ENCODE measurements around the gene GSX2. TPM values are rescaled to one million over a fixed set of nuclear protein-coding genes. Genes with fewer than 3 reads are reported as not detected.

The GSX2 gene
- total and polyA plus RNA-seq, 2 of the 13 experiments (the other 11 are each of a cell fraction or from before 2014, with no cell fraction given): not detected

- TF ChIP-seq HMG20A (CRISPR knock-in tag; IDR thresholded peaks at IDR 0.05; ENCODE audit: borderline replicate concordance) (no peak), ATAD3A (CRISPR knock-in tag; IDR thresholded peaks at IDR 0.05) (no peak), ZNF777 (CRISPR knock-in tag; IDR thresholded peaks at IDR 0.05) (no peak), ATF7 (IDR thresholded peaks at IDR 0.05) (no peak), ATF7 (CRISPR knock-in tag; IDR thresholded peaks at IDR 0.05) (no peak)
These were observed 7.3 kb upstream of the GSX2 start (continued) for GRCh38 chr4:54092405-54093323.

- ChIA-PET CTCF (ENCODE audit: low intra/inter-chr PET ratio, low total read pairs) (no interaction called here), POLR2A (no interaction called here)
- no peaks in the 10 kb centered on the region for H3K9me3 ChIP-seq (ENCODE audit: low read length)
- no peak for FAIRE-seq
- no peak for DNase-seq (ENCODE audit: low spot score)
- H3K4me2 ChIP-seq (ENCODE audit: low read depth, low read length): no peak overlapping the region
- ATAC-seq: no peak
- H4K20me1 ChIP-seq (ENCODE audit: insufficient read depth, low read length): no peaks in the 10 kb centered on the region
- BruUV-seq (replicated peaks): no TSS peak
- H3K27ac ChIP-seq (ENCODE audit: extremely low read length, insufficient read depth, low read length): no peak overlapping the region
- no peak overlapping the region for H3K9ac ChIP-seq (ENCODE audit: insufficient read depth, low read depth, low read length)
- H3K79me2 ChIP-seq (ENCODE audit: insufficient read depth, low read length): no peaks in the 10 kb centered on the region
- H3K4me3 ChIP-seq (replicated peaks in 1 of 3; ENCODE audit: insufficient read depth in 1 of 3, low read depth in 2 of 3, low read length in 3 of 3): no peak overlapping the region
- in situ Hi-C loops (cut with HindIII; ENCODE audit: extremely low pct_ligation_motif_present, low pct_unique_long_range_greater_than_20kb): no loop called here
- H3K27me3 ChIP-seq (ENCODE audit: control insufficient read depth in 1 of 2, insufficient read depth in 2 of 2, low read length in 2 of 2): peaks cover 4 to 57% of the 10 kb centered on the region in 2 experiments; a peak in 3 of 5 replicates
- peaks cover 32% of the 10 kb centered on the region for H3K4me1 ChIP-seq (ENCODE audit: insufficient read depth, low read length)
- WGBS (ENCODE audit: low lambda C conversion rate): 70% methylated on average over 37 of the region's 37 CpGs
- no peak overlapping the region for H2AFZ ChIP-seq (ENCODE audit: low read length)
- H3K36me3 ChIP-seq (replicated peaks in 1 of 2; ENCODE audit: control insufficient read depth in 1 of 2, insufficient read depth in 2 of 2, low read length in 2 of 2): no peaks in the 10 kb centered on the region
- intact Hi-C loops (cut with micrococcal nuclease; ENCODE audit: unreplicated experiment): loop anchor here (5.0 kb wide), 1 partner anchor 1216 kb away; no protein-coding TSS in a partner anchor
- TF ChIP-seq MAX (IDR thresholded peaks at IDR 0.05) (no peak), ZNF724P (CRISPR knock-in tag; IDR thresholded peaks at IDR 0.05; ENCODE audit: borderline replicate concordance) (no peak), ATF2 (CRISPR knock-in tag; IDR thresholded peaks at IDR 0.05) (no peak), TEAD2 (CRISPR knock-in tag; IDR thresholded peaks at IDR 0.05) (no peak), ZNF275 (CRISPR knock-in tag; IDR thresholded peaks at IDR 0.05; ENCODE audit: borderline replicate concordance) (no peak), CHCHD3 (CRISPR knock-in tag; IDR thresholded peaks at IDR 0.05) (no peak), SKIL (CRISPR knock-in tag; IDR thresholded peaks at IDR 0.05; ENCODE audit: borderline replicate concordance) (no peak), ZBTB7A (CRISPR knock-in tag; IDR thresholded peaks at IDR 0.05) (no peak), HHEX (CRISPR knock-in tag; IDR thresholded peaks at IDR 0.05) (no peak), TFE3 (CRISPR knock-in tag; IDR thresholded peaks at IDR 0.05) (no peak)
These were observed 6.4 kb upstream of the GSX2 start for GRCh38 chr4:54093324-54094240.

All from HepG2 (cell line).